Measurements from ENCODE around the gene HDAC4. TPM values are rescaled to one million over a fixed set of nuclear protein-coding genes. Genes with fewer than 3 reads are reported as not detected.

HDAC4 gene
- total RNA-seq, 1 experiment from 2014 or later, result 32.0 TPM

DNA sequence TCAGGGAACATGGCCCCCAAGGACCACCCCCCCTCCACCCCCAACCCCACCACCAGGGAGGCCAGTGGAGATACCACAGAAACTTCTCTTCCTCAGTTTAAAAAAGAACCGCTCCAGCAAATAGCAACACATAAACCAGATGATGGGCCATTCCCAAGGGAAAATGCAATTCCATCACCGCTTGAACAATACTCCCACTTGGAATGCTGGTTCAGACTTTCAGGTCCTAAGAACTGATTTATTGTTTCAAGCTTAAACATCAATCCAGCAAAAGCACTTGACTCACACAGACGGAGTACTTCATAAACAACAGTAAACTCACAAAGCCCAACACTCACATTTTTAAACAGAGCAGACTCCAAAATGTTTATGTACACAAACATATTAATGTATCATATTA is 6.9 kb downstream of the HDAC4 start:
- Histone ChIP-seq H3K79me2 (ENCODE audit: insufficient read depth, low read length) (peaks cover 37% of the 10 kb centered on the region; the same call in 1 of the 2 replicates), H3K18ac (ENCODE audit: insufficient read length, low read depth, low read length) (no peak overlapping the region), H2AFZ (ENCODE audit: low read length) (no peak overlapping the region), H4K20me1 (ENCODE audit: control insufficient read depth, insufficient read depth, insufficient read length) (no peaks in the 10 kb centered on the region), H4K91ac (ENCODE audit: insufficient read length, low read depth, low read length) (no peak overlapping the region), H2BK12ac (ENCODE audit: insufficient read length, low read depth, low read length) (no peak overlapping the region), H3K9me3 (ENCODE audit: control insufficient read depth, low read depth, low read length) (no peaks in the 10 kb centered on the region), H3K79me1 (ENCODE audit: insufficient read depth, low read depth, low read length, poor library complexity, severe bottlenecking) (peaks cover 6% of the 10 kb centered on the region), H3K14ac (ENCODE audit: insufficient read depth, low read length) (no peak overlapping the region), H3K4ac (ENCODE audit: low read depth, low read length) (no peak overlapping the region), H3K27me3 (ENCODE audit: insufficient read depth, low read length) (no peaks in the 10 kb centered on the region), H2BK20ac (ENCODE audit: low read depth, low read length, poor library complexity, severe bottlenecking) (no peak overlapping the region), H3K4me1 (ENCODE audit: insufficient read depth, low read length) (no peaks in the 10 kb centered on the region; the same call in 1 of the 2 replicates), H4K5ac (ENCODE audit: insufficient read length, low read depth, low read length) (no peak overlapping the region), H2AK5ac (ENCODE audit: insufficient read length, low read length) (no peak overlapping the region), H3K23me2 (ENCODE audit: insufficient read length, low read depth, low read length, poor library complexity, severe bottlenecking) (no peaks in the 10 kb centered on the region), H4K8ac (replicated peaks; ENCODE audit: insufficient read length, low read depth, low read length) (no peak overlapping the region), H3K56ac (ENCODE audit: insufficient read length, low read depth, low read length) (no peak overlapping the region), H3K9ac (ENCODE audit: extremely low read depth, insufficient read length, low read length) (no peak overlapping the region), H2BK5ac (ENCODE audit: insufficient read length, low read length) (no peak overlapping the region), H2BK15ac (ENCODE audit: low read depth, low read length) (no peak overlapping the region), H3K23ac (ENCODE audit: insufficient read length, low read depth, low read length) (no peak overlapping the region), H3T11ph (ENCODE audit: low read length) (no peak overlapping the region), H3K27ac (ENCODE audit: insufficient read length, low read depth, low read length) (no peak overlapping the region), H3K4me2 (ENCODE audit: insufficient read depth, insufficient read length, low read length) (no peak overlapping the region), H2BK120ac (ENCODE audit: low read depth, low read length, poor library complexity, severe bottlenecking) (no peak overlapping the region)
- H3K9me3 Mint-ChIP-seq, result no peaks in the 10 kb centered on the region; a peak in 1 of 5 replicates
- DNase-seq, result no peak
- peaks cover 9 to 12% (median 12%) of the 10 kb centered on the region in 3 experiments for H3K36me3 Mint-ChIP-seq (ENCODE audit: insufficient read depth in 1 of 3, low read depth in 3 of 3)
- H3K27ac Mint-ChIP-seq, result no peak overlapping the region
- no peak overlapping the region for H3K4me3 Mint-ChIP-seq
- TF ChIP-seq, protein P1, sequence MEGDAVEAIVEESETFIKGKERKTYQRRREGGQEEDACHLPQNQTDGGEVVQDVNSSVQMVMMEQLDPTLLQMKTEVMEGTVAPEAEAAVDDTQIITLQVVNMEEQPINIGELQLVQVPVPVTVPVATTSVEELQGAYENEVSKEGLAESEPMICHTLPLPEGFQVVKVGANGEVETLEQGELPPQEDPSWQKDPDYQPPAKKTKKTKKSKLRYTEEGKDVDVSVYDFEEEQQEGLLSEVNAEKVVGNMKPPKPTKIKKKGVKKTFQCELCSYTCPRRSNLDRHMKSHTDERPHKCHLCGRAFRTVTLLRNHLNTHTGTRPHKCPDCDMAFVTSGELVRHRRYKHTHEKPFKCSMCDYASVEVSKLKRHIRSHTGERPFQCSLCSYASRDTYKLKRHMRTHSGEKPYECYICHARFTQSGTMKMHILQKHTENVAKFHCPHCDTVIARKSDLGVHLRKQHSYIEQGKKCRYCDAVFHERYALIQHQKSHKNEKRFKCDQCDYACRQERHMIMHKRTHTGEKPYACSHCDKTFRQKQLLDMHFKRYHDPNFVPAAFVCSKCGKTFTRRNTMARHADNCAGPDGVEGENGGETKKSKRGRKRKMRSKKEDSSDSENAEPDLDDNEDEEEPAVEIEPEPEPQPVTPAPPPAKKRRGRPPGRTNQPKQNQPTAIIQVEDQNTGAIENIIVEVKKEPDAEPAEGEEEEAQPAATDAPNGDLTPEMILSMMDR (conservative IDR thresholded peaks at IDR 0.05), result no peak
- H3K27me3 Mint-ChIP-seq (ENCODE audit: low read depth), result no peaks in the 10 kb centered on the region; the same call in 1 of the 2 replicates
- H3K4me1 Mint-ChIP-seq, result peaks cover 34% of the 10 kb centered on the region in 2 experiments
- WGBS (ENCODE audit: extremely low coverage, insufficient read length, low lambda C conversion rate), result no CpG with 5 or more reads among the region's 3 CpGs
